ENCODE results near the gene NDEL1. TPM values are rescaled to one million over a fixed set of nuclear protein-coding genes. Genes with fewer than 3 reads are reported as not detected.

The NDEL1 gene
- total RNA-seq, 1 donor from 2014 or later, result 51.7 TPM

GRCh38 chr17:8487130-8487645 is 51.5 kb downstream of the NDEL1 start:
- Mint-ChIP-seq H3K4me1 (ENCODE audit: low read depth, unreplicated experiment) (peaks cover 6% of the 10 kb centered on the region), H3K9me3 (ENCODE audit: unreplicated experiment) (peaks cover 5% of the 10 kb centered on the region), H3K27me3 (ENCODE audit: unreplicated experiment) (peaks cover 1% of the 10 kb centered on the region), H3K27ac (ENCODE audit: unreplicated experiment) (no peak overlapping the region), H3K4me3 (ENCODE audit: unreplicated experiment) (no peak overlapping the region), H3K36me3 (ENCODE audit: unreplicated experiment) (peaks cover 15% of the 10 kb centered on the region)
- no peak for DNase-seq
- no peak for TF ChIP-seq CTCF (IDR thresholded peaks at IDR 0.05; ENCODE audit: partially characterized antibody, unreplicated experiment)

- DNase-seq, result no peak
- H3K27ac Mint-ChIP-seq (ENCODE audit: unreplicated experiment), result no peak overlapping the region
- peaks cover 1% of the 10 kb centered on the region for H3K27me3 Mint-ChIP-seq (ENCODE audit: unreplicated experiment)
- H3K4me1 Mint-ChIP-seq (ENCODE audit: low read depth, unreplicated experiment), result peaks cover 3% of the 10 kb centered on the region
- peaks cover 2% of the 10 kb centered on the region for H3K9me3 Mint-ChIP-seq (ENCODE audit: unreplicated experiment)
- no peak overlapping the region for H3K4me3 Mint-ChIP-seq (ENCODE audit: unreplicated experiment)
- peaks cover 14% of the 10 kb centered on the region for H3K36me3 Mint-ChIP-seq (ENCODE audit: unreplicated experiment)
- no peak for TF ChIP-seq CTCF (IDR thresholded peaks at IDR 0.05; ENCODE audit: partially characterized antibody, unreplicated experiment)
Measured at GRCh38 chr17:8487743-8488142, 52.1 kb downstream of the NDEL1 start.

- H3K27ac Mint-ChIP-seq (ENCODE audit: unreplicated experiment), result no peak overlapping the region
- no peak for DNase-seq
- no peaks in the 10 kb centered on the region for H3K4me1 Mint-ChIP-seq (ENCODE audit: low read depth, unreplicated experiment)
- peaks cover 2% of the 10 kb centered on the region for H3K9me3 Mint-ChIP-seq (ENCODE audit: unreplicated experiment)
- H3K36me3 Mint-ChIP-seq (ENCODE audit: unreplicated experiment), result peaks cover 9% of the 10 kb centered on the region
- H3K27me3 Mint-ChIP-seq (ENCODE audit: unreplicated experiment), result peaks cover 1% of the 10 kb centered on the region
- TF ChIP-seq CTCF (IDR thresholded peaks at IDR 0.05; ENCODE audit: partially characterized antibody, unreplicated experiment), result no peak
- H3K4me3 Mint-ChIP-seq (ENCODE audit: unreplicated experiment), result no peak overlapping the region
Measured at GRCh38 chr17:8488491-8488890, 52.8 kb downstream of the NDEL1 start.

- no peak for DNase-seq
Measured at GRCh38 chr17:8488901-8489300, 53.2 kb downstream of the NDEL1 start.

More at GRCh38 chr17:8488901-8489300, 53.2 kb downstream of the NDEL1 start:
- H3K4me1 Mint-ChIP-seq (ENCODE audit: low read depth, unreplicated experiment), result no peaks in the 10 kb centered on the region
- H3K27me3 Mint-ChIP-seq (ENCODE audit: unreplicated experiment), result peaks cover 1% of the 10 kb centered on the region
- peaks cover 2% of the 10 kb centered on the region for H3K9me3 Mint-ChIP-seq (ENCODE audit: unreplicated experiment)
- H3K27ac Mint-ChIP-seq (ENCODE audit: unreplicated experiment), result no peak overlapping the region
- no peak overlapping the region for H3K4me3 Mint-ChIP-seq (ENCODE audit: unreplicated experiment)
- TF ChIP-seq CTCF (IDR thresholded peaks at IDR 0.05; ENCODE audit: partially characterized antibody, unreplicated experiment), result no peak
- H3K36me3 Mint-ChIP-seq (ENCODE audit: unreplicated experiment), result peaks cover 13% of the 10 kb centered on the region

Measured in glutamatergic neuron (in vitro differentiated cells).